IMR-90 (cell line): ENCODE measurements around the gene SQSTM1. TPM values are rescaled to one million over a fixed set of nuclear protein-coding genes. Genes with fewer than 3 reads are reported as not detected.

ENCODE experiments used
- ATAC-seq: fragments of 200-7000 bp; cut with Tn5 transposase; 2 replicates; pipeline ENCODE4 v1.9.1; 2020; ENCODE audit warnings: low read depth, mild to moderate bottlenecking, moderate library complexity
- BruUV-seq: library from RNA; stranded (reverse); fragments of 400-500 nt; replicated peaks from 2 replicates; lab custom pipeline; 2021; lab: Mats Ljungman, UMichigan
- CTCF ChIA-PET: fragments of 300-600 bp; formaldehyde crosslinking; extraction: SDS; loops from one replicate; lab custom pipeline; 2021; ENCODE audit warnings: antibody characterized with exemption; lab: Yijun Ruan, JAX
- POLR2A ChIA-PET: fragments of 300-600 bp; sonication (Branson Sonifier 250); formaldehyde crosslinking; loops from one replicate; lab custom pipeline; 2022; ENCODE audit warnings: antibody characterized with exemption; ENCODE audit not compliant: unreplicated experiment; lab: Charles Lee
- DNase-seq: peaks from one replicate; pipeline ENCODE4 v3.0.0; 2013
- H2AFZ ChIP-seq: replicated peaks from 2 replicates; pipeline ENCODE3; 2013; ENCODE audit warnings: low read length, mild to moderate bottlenecking; ENCODE audit not compliant: poor library complexity
- H2AK5ac ChIP-seq: 2 replicates; pipeline ENCODE4 v1.6.1; 2013; ENCODE audit warnings: low read depth, low read length, inconsistent platforms
- H2AK9ac ChIP-seq: replicated peaks from 2 replicates; pipeline ENCODE3; 2013; ENCODE audit warnings: mild to moderate bottlenecking, low read depth, low read length, moderate library complexity; ENCODE audit not compliant: poor library complexity
- H2BK120ac ChIP-seq: 2 replicates; pipeline ENCODE4 v1.6.1; 2013; ENCODE audit warnings: low read depth, low read length, inconsistent platforms
- H2BK15ac ChIP-seq: 3 replicates; pipeline ENCODE4 v1.6.1; 2013; ENCODE audit warnings: low read depth, low read length, inconsistent platforms
- H2BK20ac ChIP-seq: 2 replicates; pipeline ENCODE4 v1.6.1; 2013; ENCODE audit warnings: low read depth, mild to moderate bottlenecking, inconsistent platforms, low read length, moderate library complexity
- H2BK5ac ChIP-seq: 2 replicates; pipeline ENCODE4 v1.6.1; 2013; ENCODE audit warnings: mild to moderate bottlenecking, low read depth, low read length, inconsistent platforms; ENCODE audit not compliant: poor library complexity, severe bottlenecking
- H3K14ac ChIP-seq: replicated peaks from 2 replicates; pipeline ENCODE4 v1.6.1; 2013; ENCODE audit warnings: low read depth, low read length, inconsistent platforms
- H3K18ac ChIP-seq: 2 replicates; pipeline ENCODE4 v1.6.1; 2013; ENCODE audit warnings: low read depth, low read length, control low read depth
- H3K23ac ChIP-seq: 2 replicates; pipeline ENCODE4 v1.6.1; 2013; ENCODE audit warnings: low read depth, low read length, inconsistent platforms
- H3K27ac ChIP-seq: 2 replicates; pipeline ENCODE4 v1.5.1; 2013; ENCODE audit warnings: mild to moderate bottlenecking, control low read depth, low read length; ENCODE audit not compliant: insufficient read depth
- H3K27me3 ChIP-seq: 2 replicates; pipeline ENCODE4 v1.6.1; 2013; ENCODE audit warnings: low read length; ENCODE audit not compliant: control insufficient read depth, insufficient read depth
- H3K36me3 ChIP-seq: 2 replicates; pipeline ENCODE4 v1.6.1; 2013; ENCODE audit warnings: low read length, mixed read lengths; ENCODE audit not compliant: control insufficient read depth, insufficient read depth
- H3K4ac ChIP-seq: 2 replicates; pipeline ENCODE4 v1.6.1; 2013; ENCODE audit warnings: low read depth, low read length, inconsistent platforms
- H3K4me1 ChIP-seq: 2 replicates; pipeline ENCODE4 v1.6.1; 2013; ENCODE audit warnings: low read length, mixed read lengths; ENCODE audit not compliant: control insufficient read depth, insufficient read depth
- H3K4me2 ChIP-seq: 2 replicates; pipeline ENCODE4 v1.6.1; 2013; ENCODE audit warnings: low read depth, mild to moderate bottlenecking, control low read depth, low read length, moderate library complexity
- H3K4me3 ChIP-seq: 2 replicates; pipeline ENCODE4 v1.5.1; 2013; ENCODE audit warnings: low read depth, mild to moderate bottlenecking, control low read depth, low read length, moderate library complexity; ENCODE audit not compliant: insufficient read depth
- H3K56ac ChIP-seq: 2 replicates; pipeline ENCODE4 v1.6.1; 2013; ENCODE audit warnings: low read length, inconsistent platforms; ENCODE audit not compliant: insufficient read depth; ENCODE audit errors: extremely low read depth
- H3K79me1 ChIP-seq, 2 experiments: 2 replicates each; pipeline ENCODE4 v1.6.1; 2013; ENCODE audit warnings: low read length in 2 of 2, inconsistent platforms in 1 of 2, low read depth in 1 of 2
- H3K9ac ChIP-seq: 2 replicates; pipeline ENCODE4 v1.6.1; 2013; ENCODE audit warnings: low read depth, low read length, control low read depth
- H3K9me1 ChIP-seq: 2 replicates; pipeline ENCODE4 v1.6.1; 2013; ENCODE audit warnings: low read length, inconsistent platforms; ENCODE audit not compliant: insufficient read depth
- H3K9me3 ChIP-seq: 2 replicates; pipeline ENCODE4 v1.6.1; 2013; ENCODE audit warnings: low read length; ENCODE audit not compliant: control insufficient read depth, insufficient read depth
- H4K20me1 ChIP-seq: 2 replicates; pipeline ENCODE4 v1.6.1; 2013; ENCODE audit warnings: low read length, inconsistent platforms; ENCODE audit not compliant: insufficient read depth
- H4K5ac ChIP-seq: 2 replicates; pipeline ENCODE4 v1.6.1; 2013; ENCODE audit warnings: mild to moderate bottlenecking, low read depth, low read length, control low read depth
- H4K8ac ChIP-seq, 2 experiments: 2 replicates each; pipeline ENCODE4 v1.6.1; 2013; ENCODE audit warnings: low read depth in 2 of 2, low read length in 2 of 2, control low read depth in 1 of 2, inconsistent platforms in 1 of 2
- H4K91ac ChIP-seq: 2 replicates; pipeline ENCODE4 v1.6.1; 2013; ENCODE audit warnings: low read depth, low read length, inconsistent platforms; ENCODE audit not compliant: insufficient read depth
- FOS ChIP-seq: fragments of 150-350 bp; IDR thresholded peaks from 2 replicates; pipeline ENCODE4 v1.6.1; 2016; ENCODE audit warnings: low read depth, low read length
- POLR2A ChIP-seq: IDR thresholded peaks from 2 replicates; pipeline ENCODE4 v1.6.1; 2012; ENCODE audit warnings: mild to moderate bottlenecking, low read depth, low read length
- RCOR1 ChIP-seq: IDR thresholded peaks from 2 replicates; pipeline ENCODE4 v1.6.1; 2012; ENCODE audit warnings: mild to moderate bottlenecking, low read length, improper control_type of control experiment; ENCODE audit not compliant: insufficient replicate concordance
- WGBS, 2 experiments: methylation state at CpG; one replicate each; pipeline versions ENCODE4 v1.1.5 to v1.1.7; 2013; ENCODE audit warnings: missing lambda C conversion rate in 2 of 2; ENCODE audit not compliant: insufficient read length in 1 of 2; ENCODE audit errors: extremely low coverage in 2 of 2; 5-methylcytosine and 5-hydroxymethylcytosine counted together
- dilution Hi-C: fragments of 300-500 bp; cut with HindIII; formaldehyde crosslinking; loops from one replicate; pipeline ENCODE4 v1.14.3; 2018; ENCODE audit warnings: low sequenced_read_pairs; ENCODE audit not compliant: unreplicated experiment
- in situ Hi-C: fragments of 300-500 bp; cut with MboI; formaldehyde crosslinking; loops from 3 replicates; pipeline ENCODE4 v1.14.3; 2019; ENCODE audit warnings: low sequenced_read_pairs, inconsistent platforms, mixed read lengths
- intact Hi-C: fragments of 100-400 bp; cut with micrococcal nuclease; formaldehyde crosslinking; loops from 2 replicates; pipeline ENCODE4 v1.10.0; 2022
- polyA plus RNA-seq, 3 experiments: library from polyadenylated mRNA; depleted of rRNA; stranded (reverse); fragments of >200 nt; gene quantifications; 2 replicates each; pipeline ENCODE4 v1.2.3, GENCODE V29; 2012; ENCODE audit warnings: low replicate concordance in 1 of 3
- total RNA-seq: library from RNA; depleted of rRNA; stranded (reverse); fragments of >200 nt; gene quantifications from 2 replicates; pipeline ENCODE4 v1.2.3, GENCODE V29; 2012
- TF ChIP-seq, protein P1 (sequence below): conservative IDR thresholded peaks from 2 replicates; pipeline ENCODE4 v1.5.1; 2012; ENCODE audit warnings: mild to moderate bottlenecking, low read depth, low read length, improper control_type of control experiment

SQSTM1 gene
- total and polyA plus RNA-seq, 2 of the 4 experiments (the other 2 are of a cell fraction), result 152 to 184 TPM

DNA sequence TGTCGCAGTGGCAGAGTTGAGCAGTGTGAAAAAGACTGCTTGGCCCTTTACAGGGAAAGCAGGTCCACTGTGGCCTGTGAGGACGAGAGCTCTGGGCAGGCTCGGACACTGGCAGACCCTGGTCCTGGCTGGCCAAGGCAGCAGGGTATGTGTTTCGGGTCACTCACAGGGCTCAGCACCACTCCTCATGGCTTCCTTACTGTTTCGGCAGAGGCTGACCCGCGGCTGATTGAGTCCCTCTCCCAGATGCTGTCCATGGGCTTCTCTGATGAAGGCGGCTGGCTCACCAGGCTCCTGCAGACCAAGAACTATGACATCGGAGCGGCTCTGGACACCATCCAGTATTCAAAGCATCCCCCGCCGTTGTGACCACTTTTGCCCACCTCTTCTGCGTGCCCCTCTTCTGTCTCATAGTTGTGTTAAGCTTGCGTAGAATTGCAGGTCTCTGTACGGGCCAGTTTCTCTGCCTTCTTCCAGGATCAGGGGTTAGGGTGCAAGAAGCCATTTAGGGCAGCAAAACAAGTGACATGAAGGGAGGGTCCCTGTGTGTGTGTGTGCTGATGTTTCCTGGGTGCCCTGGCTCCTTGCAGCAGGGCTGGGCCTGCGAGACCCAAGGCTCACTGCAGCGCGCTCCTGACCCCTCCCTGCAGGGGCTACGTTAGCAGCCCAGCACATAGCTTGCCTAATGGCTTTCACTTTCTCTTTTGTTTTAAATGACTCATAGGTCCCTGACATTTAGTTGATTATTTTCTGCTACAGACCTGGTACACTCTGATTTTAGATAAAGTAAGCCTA, 15.7 kb downstream of the SQSTM1 start:
- H3K79me1 ChIP-seq, result peaks cover 9 to 35% of the 10 kb centered on the region in 2 experiments; a peak in 3 of 4 replicates
- POLR2A ChIA-PET, result interaction anchor here (0.5 kb wide), 1 partner anchor 95 kb away, joined by 3 read pairs; no protein-coding TSS in a partner anchor
- BruUV-seq, result TSS peak; percentile 94

More for the DNA sequence above, 15.7 kb downstream of the SQSTM1 start:
- H3K23ac ChIP-seq, result no peak overlapping the region
- dilution Hi-C loops (no loop called here), in situ Hi-C loops (no loop called here), intact Hi-C loops (no loop called here)
- H3K56ac ChIP-seq, result no peak overlapping the region
- no peaks in the 10 kb centered on the region for H3K9me3 ChIP-seq
- H3K4me2 ChIP-seq, result no peak overlapping the region
- no peak overlapping the region for H2BK120ac ChIP-seq
- peaks cover 67% of the 10 kb centered on the region for H3K36me3 ChIP-seq
- no peak overlapping the region; the same call in 1 of the 2 replicates for H4K91ac ChIP-seq
- no peak overlapping the region for H2AFZ ChIP-seq
- peak; percentile 16 for ATAC-seq
- no peak overlapping the region for H4K8ac ChIP-seq
- no peaks in the 10 kb centered on the region for H3K27me3 ChIP-seq
- DNase-seq, result peak; percentile 52
- no peak overlapping the region for H4K5ac ChIP-seq
- peaks cover 65% of the 10 kb centered on the region for H4K20me1 ChIP-seq
- H3K14ac ChIP-seq, result no peak overlapping the region
- TF ChIP-seq POLR2A, result peak; percentile 47
- no peak; the same call in 1 of the 2 replicates for TF ChIP-seq FOS
- TF ChIP-seq, protein P1, sequence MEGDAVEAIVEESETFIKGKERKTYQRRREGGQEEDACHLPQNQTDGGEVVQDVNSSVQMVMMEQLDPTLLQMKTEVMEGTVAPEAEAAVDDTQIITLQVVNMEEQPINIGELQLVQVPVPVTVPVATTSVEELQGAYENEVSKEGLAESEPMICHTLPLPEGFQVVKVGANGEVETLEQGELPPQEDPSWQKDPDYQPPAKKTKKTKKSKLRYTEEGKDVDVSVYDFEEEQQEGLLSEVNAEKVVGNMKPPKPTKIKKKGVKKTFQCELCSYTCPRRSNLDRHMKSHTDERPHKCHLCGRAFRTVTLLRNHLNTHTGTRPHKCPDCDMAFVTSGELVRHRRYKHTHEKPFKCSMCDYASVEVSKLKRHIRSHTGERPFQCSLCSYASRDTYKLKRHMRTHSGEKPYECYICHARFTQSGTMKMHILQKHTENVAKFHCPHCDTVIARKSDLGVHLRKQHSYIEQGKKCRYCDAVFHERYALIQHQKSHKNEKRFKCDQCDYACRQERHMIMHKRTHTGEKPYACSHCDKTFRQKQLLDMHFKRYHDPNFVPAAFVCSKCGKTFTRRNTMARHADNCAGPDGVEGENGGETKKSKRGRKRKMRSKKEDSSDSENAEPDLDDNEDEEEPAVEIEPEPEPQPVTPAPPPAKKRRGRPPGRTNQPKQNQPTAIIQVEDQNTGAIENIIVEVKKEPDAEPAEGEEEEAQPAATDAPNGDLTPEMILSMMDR, result 0 out of 2 replicates have a peak, but pooled peaks have one; percentile 3
- no peak for TF ChIP-seq RCOR1
- no peak overlapping the region for H3K27ac ChIP-seq
- no peaks in the 10 kb centered on the region for H3K4me1 ChIP-seq
- H3K9ac ChIP-seq, result no peak overlapping the region
- no peak overlapping the region for H2BK5ac ChIP-seq
- no peaks in the 10 kb centered on the region; the same call in none of the 2 replicates for H3K9me1 ChIP-seq
- H2BK20ac ChIP-seq, result no peak overlapping the region
- H3K4me3 ChIP-seq, result no peak overlapping the region
- no peak overlapping the region for H2BK15ac ChIP-seq
- H3K4ac ChIP-seq, result no peak overlapping the region
- no peak overlapping the region for H3K18ac ChIP-seq
- H2AK9ac ChIP-seq, result peak overlapping the region; percentile 20
- CTCF ChIA-PET, result no interaction called here
- no peak overlapping the region for H2AK5ac ChIP-seq
- 97% methylated on average over 12 of the region's 19 CpGs; no CpG with 5 or more reads in 1 of the 2 experiments for WGBS, 2 experiments
